WTC11 (cell line): ENCODE data around the gene MYF6. TPM values are rescaled to one million over a fixed set of nuclear protein-coding genes. Genes with fewer than 3 reads are reported as not detected.

Source experiments
- ATAC-seq: fragments of 200-7000 bp; cut with Tn5 transposase; 2 replicates; pipeline ENCODE4 v1.10.0; 2021; ENCODE audit warnings: mild to moderate bottlenecking, moderate library complexity
- CTCF ChIA-PET: fragments of 300-600 bp; sonication (Branson Sonifier 250); formaldehyde crosslinking; loops from one replicate; lab custom pipeline; 2021; ENCODE audit warnings: antibody characterized with exemption; lab: Charles Lee
- POLR2A ChIA-PET: fragments of 350-600 bp; sonication (Branson Sonifier 250); formaldehyde crosslinking; loops from one replicate; lab custom pipeline; 2021; ENCODE audit warnings: antibody characterized with exemption; lab: Charles Lee
- DNase-seq: peaks from one replicate; pipeline ENCODE4 v3.0.0; 2021; ENCODE audit warnings: low spot score
- H3K27ac Mint-ChIP-seq: 2 replicates; pipeline ENCODE4 v1.8.0; 2021; ENCODE audit warnings: mixed read lengths
- H3K27me3 Mint-ChIP-seq: 2 replicates; pipeline ENCODE4 v1.8.0; 2021; ENCODE audit warnings: low read depth, mild to moderate bottlenecking, moderate library complexity, mixed read lengths
- H3K36me3 Mint-ChIP-seq: 2 replicates; pipeline ENCODE4 v1.8.0; 2021; ENCODE audit warnings: mixed read lengths
- H3K4me1 Mint-ChIP-seq: 2 replicates; pipeline ENCODE4 v1.8.0; 2022; ENCODE audit warnings: mixed read lengths
- H3K4me3 Mint-ChIP-seq: 2 replicates; pipeline ENCODE4 v1.8.0; 2021; ENCODE audit warnings: mild to moderate bottlenecking, moderate library complexity, mixed read lengths
- H3K9me3 Mint-ChIP-seq: 2 replicates; pipeline ENCODE4 v1.8.0; 2021; ENCODE audit warnings: mixed read lengths
- CREB1 ChIP-seq: sonication (generic); formaldehyde crosslinking; IDR thresholded peaks from 2 replicates; pipeline ENCODE4 v1.8.0; 2023; ENCODE audit warnings: mild to moderate bottlenecking, missing genetic modification reagents
- EMX1 ChIP-seq: fragments of 250-450 bp; sonication (Bioruptor Pico); IDR thresholded peaks from 2 replicates; pipeline ENCODE4 v1.8.0; 2021; ENCODE audit warnings: mild to moderate bottlenecking
- FOXP1 ChIP-seq: sonication (generic); formaldehyde crosslinking; IDR thresholded peaks from 2 replicates; pipeline ENCODE4 v1.8.0; 2022; ENCODE audit warnings: missing genetic modification reagents, mild to moderate bottlenecking, moderate library complexity, borderline replicate concordance
- GABPB1 ChIP-seq: sonication (generic); formaldehyde crosslinking; IDR thresholded peaks from 2 replicates; pipeline ENCODE4 v1.8.1; 2023; ENCODE audit warnings: mild to moderate bottlenecking, missing genetic modification reagents
- GRHL2 ChIP-seq: fragments of 250-450 bp; sonication (Bioruptor Pico); IDR thresholded peaks from 2 replicates; pipeline ENCODE4 v1.8.0; 2022; ENCODE audit warnings: mild to moderate bottlenecking, moderate library complexity; ENCODE audit not compliant: insufficient replicate concordance, severe bottlenecking
- IRF2 ChIP-seq: sonication (generic); formaldehyde crosslinking; IDR thresholded peaks from 2 replicates; pipeline ENCODE4 v1.8.0; 2022; ENCODE audit warnings: low read depth, missing genetic modification reagents, borderline replicate concordance
- JUN ChIP-seq: sonication (generic); formaldehyde crosslinking; IDR thresholded peaks from 2 replicates; pipeline ENCODE4 v1.8.0; 2023; ENCODE audit warnings: mild to moderate bottlenecking, missing genetic modification reagents
- NFATC4 ChIP-seq: fragments of 250-450 bp; sonication (Bioruptor Pico); IDR thresholded peaks from 2 replicates; pipeline ENCODE4 v1.9.0; 2021; ENCODE audit warnings: mild to moderate bottlenecking
- NR1H2 ChIP-seq: sonication (generic); formaldehyde crosslinking; IDR thresholded peaks from 2 replicates; pipeline ENCODE4 v1.9.0; 2021; ENCODE audit warnings: mild to moderate bottlenecking, moderate library complexity, missing genetic modification reagents
- SP1 ChIP-seq: sonication (generic); formaldehyde crosslinking; conservative IDR thresholded peaks from 2 replicates; pipeline ENCODE4 v1.8.1; 2022; ENCODE audit warnings: missing genetic modification reagents
- ZNF232 ChIP-seq: sonication (generic); formaldehyde crosslinking; IDR thresholded peaks from 2 replicates; pipeline ENCODE4 v1.8.0; 2022; ENCODE audit warnings: mild to moderate bottlenecking, missing genetic modification reagents
- total RNA-seq: library from RNA; stranded (reverse); gene quantifications from 3 replicates; pipeline ENCODE4 v1.2.3, GENCODE V29; 2021
- TF ChIP-seq, protein P1 (sequence below): sonication (generic); formaldehyde crosslinking; IDR thresholded peaks from 2 replicates; pipeline ENCODE4 v1.8.1; 2022; ENCODE audit warnings: missing genetic modification reagents, borderline replicate concordance
- TF ChIP-seq, protein P2 (sequence below): sonication (generic); formaldehyde crosslinking; conservative IDR thresholded peaks from 2 replicates; pipeline ENCODE4 v1.8.1; 2022; ENCODE audit warnings: mild to moderate bottlenecking, missing genetic modification reagents
- TF ChIP-seq, protein P3 (sequence below): fragments of 250-450 bp; sonication (Bioruptor Pico); IDR thresholded peaks from 2 replicates; pipeline ENCODE4 v1.9.0; 2021; ENCODE audit warnings: mild to moderate bottlenecking
- TF ChIP-seq, protein P4 (sequence below): fragments of 250-450 bp; sonication (Bioruptor Pico); IDR thresholded peaks from 2 replicates; pipeline ENCODE4 v1.8.0; 2021; ENCODE audit warnings: mild to moderate bottlenecking
- TF ChIP-seq, protein P5 (sequence below): sonication (generic); formaldehyde crosslinking; IDR thresholded peaks from 2 replicates; pipeline ENCODE4 v1.8.1; 2022; ENCODE audit warnings: low read depth, mild to moderate bottlenecking, moderate library complexity, missing genetic modification reagents, borderline replicate concordance
- TF ChIP-seq, protein P6 (sequence below): sonication (generic); formaldehyde crosslinking; IDR thresholded peaks from 2 replicates; pipeline ENCODE4 v1.8.0; 2023; ENCODE audit warnings: missing genetic modification reagents
- TF ChIP-seq, protein P7 (sequence below): sonication (generic); formaldehyde crosslinking; IDR thresholded peaks from 2 replicates; pipeline ENCODE4 v1.8.1; 2022; ENCODE audit warnings: low read depth, missing genetic modification reagents, borderline replicate concordance
- TF ChIP-seq, protein P8 (sequence below): fragments of 250-450 bp; sonication (Bioruptor Pico); IDR thresholded peaks from 2 replicates; pipeline ENCODE4 v1.9.0; 2021; ENCODE audit warnings: mild to moderate bottlenecking
- TF ChIP-seq, protein P9 (sequence below): fragments of 250-450 bp; sonication (Bioruptor Pico); conservative IDR thresholded peaks from 2 replicates; pipeline ENCODE4 v1.9.0; 2021; ENCODE audit warnings: mild to moderate bottlenecking

The MYF6 gene
- total RNA-seq, 1 experiment from 2014 or later = 0.15 TPM

DNA sequence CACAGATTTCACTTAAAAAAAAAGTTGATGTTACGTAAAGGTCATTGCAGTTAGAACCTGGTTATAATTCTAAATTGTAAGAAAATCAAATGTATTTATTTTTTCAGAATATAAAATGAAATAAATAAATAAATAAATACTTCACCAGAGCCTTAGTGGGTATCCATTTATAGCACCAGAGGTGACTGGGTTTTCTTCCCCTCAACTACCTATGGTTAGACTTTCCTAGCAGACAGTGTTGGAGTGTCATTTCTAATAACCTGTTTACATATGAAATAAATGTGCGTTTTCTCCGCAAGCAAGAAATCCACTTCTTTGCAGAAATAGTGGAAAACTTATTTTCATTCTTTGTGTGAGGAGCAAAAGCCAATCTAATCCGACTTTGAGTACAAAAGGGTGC, 6.0 kb downstream of the MYF6 start:
- TF ChIP-seq, protein P1, sequence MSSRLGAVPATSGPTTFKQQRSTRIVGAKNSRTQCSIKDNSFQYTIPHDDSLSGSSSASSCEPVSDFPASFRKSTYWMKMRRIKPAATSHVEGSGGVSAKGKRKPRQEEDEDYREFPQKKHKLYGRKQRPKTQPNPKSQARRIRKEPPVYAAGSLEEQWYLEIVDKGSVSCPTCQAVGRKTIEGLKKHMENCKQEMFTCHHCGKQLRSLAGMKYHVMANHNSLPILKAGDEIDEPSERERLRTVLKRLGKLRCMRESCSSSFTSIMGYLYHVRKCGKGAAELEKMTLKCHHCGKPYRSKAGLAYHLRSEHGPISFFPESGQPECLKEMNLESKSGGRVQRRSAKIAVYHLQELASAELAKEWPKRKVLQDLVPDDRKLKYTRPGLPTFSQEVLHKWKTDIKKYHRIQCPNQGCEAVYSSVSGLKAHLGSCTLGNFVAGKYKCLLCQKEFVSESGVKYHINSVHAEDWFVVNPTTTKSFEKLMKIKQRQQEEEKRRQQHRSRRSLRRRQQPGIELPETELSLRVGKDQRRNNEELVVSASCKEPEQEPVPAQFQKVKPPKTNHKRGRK (CRISPR knock-in tag) = no peak
- TF ChIP-seq, protein P2, sequence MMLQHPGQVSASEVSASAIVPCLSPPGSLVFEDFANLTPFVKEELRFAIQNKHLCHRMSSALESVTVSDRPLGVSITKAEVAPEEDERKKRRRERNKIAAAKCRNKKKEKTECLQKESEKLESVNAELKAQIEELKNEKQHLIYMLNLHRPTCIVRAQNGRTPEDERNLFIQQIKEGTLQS (CRISPR knock-in tag) = no peak
- TF ChIP-seq FOXP1 (no peak), NFATC4 (no peak), JUN (no peak), SP1 (CRISPR knock-in tag) (no peak), GABPB1 (no peak), CREB1 (CRISPR knock-in tag) (no peak)
- TF ChIP-seq, protein P3, sequence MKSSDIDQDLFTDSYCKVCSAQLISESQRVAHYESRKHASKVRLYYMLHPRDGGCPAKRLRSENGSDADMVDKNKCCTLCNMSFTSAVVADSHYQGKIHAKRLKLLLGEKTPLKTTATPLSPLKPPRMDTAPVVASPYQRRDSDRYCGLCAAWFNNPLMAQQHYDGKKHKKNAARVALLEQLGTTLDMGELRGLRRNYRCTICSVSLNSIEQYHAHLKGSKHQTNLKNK = no peak
- TF ChIP-seq, protein P4, sequence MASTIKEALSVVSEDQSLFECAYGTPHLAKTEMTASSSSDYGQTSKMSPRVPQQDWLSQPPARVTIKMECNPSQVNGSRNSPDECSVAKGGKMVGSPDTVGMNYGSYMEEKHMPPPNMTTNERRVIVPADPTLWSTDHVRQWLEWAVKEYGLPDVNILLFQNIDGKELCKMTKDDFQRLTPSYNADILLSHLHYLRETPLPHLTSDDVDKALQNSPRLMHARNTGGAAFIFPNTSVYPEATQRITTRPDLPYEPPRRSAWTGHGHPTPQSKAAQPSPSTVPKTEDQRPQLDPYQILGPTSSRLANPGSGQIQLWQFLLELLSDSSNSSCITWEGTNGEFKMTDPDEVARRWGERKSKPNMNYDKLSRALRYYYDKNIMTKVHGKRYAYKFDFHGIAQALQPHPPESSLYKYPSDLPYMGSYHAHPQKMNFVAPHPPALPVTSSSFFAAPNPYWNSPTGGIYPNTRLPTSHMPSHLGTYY (CRISPR knock-in tag) = no peak
- TF ChIP-seq, protein P5, sequence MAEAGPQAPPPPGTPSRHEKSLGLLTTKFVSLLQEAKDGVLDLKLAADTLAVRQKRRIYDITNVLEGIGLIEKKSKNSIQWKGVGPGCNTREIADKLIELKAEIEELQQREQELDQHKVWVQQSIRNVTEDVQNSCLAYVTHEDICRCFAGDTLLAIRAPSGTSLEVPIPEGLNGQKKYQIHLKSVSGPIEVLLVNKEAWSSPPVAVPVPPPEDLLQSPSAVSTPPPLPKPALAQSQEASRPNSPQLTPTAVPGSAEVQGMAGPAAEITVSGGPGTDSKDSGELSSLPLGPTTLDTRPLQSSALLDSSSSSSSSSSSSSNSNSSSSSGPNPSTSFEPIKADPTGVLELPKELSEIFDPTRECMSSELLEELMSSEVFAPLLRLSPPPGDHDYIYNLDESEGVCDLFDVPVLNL (CRISPR knock-in tag) = no peak
- TF ChIP-seq, all 79 proteins: peak for 0
- ATAC-seq = no peak
- peak overlapping the region; percentile 75 for H3K4me3 Mint-ChIP-seq

DNA sequence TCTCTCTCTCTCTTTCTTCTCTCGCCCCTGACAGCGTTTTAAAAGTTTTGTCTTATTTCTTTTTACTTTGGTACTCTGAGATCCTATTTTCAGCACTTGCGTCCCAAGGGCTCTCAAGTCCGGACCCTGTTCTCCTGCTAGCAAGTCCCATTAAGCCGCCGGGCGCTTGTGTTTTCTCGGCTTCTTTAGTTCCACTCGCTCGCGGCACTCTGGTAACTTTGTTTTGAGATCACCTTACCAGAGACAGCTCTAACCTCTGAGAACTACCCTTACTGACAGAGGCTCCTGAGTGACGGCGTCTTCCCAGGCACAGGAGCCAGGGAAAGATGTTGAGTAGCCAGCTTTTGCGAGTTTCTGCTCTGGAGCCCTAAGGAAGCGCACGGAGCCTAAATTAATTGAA, 6.6 kb downstream of the MYF6 start:
- Mint-ChIP-seq H3K9me3 (no peaks in the 10 kb centered on the region), H3K36me3 (no peaks in the 10 kb centered on the region), H3K27ac (no peak overlapping the region; the same call in 1 of the 2 replicates), H3K4me1 (peaks cover 67% of the 10 kb centered on the region), H3K27me3 (peaks cover 93% of the 10 kb centered on the region), H3K4me3 (peak overlapping the region; percentile 75)
- ChIA-PET POLR2A (no interaction called here), CTCF (interaction anchor here (0.9 to 1.8 kb wide), 4 partner anchors 27 to 125 kb away, joined by 3 to 10 read pairs (median 3); no protein-coding TSS in a partner anchor)
- DNase-seq (peak; percentile 55), ATAC-seq (peak; percentile 72)
- TF ChIP-seq ZNF232 (CRISPR knock-in tag) (no peak), IRF2 (no peak), GRHL2 (CRISPR knock-in tag) (no peak), EMX1 (CRISPR knock-in tag) (no peak), CREB1 (CRISPR knock-in tag) (no peak), NR1H2 (CRISPR knock-in tag) (no peak)
- TF ChIP-seq, protein P6, sequence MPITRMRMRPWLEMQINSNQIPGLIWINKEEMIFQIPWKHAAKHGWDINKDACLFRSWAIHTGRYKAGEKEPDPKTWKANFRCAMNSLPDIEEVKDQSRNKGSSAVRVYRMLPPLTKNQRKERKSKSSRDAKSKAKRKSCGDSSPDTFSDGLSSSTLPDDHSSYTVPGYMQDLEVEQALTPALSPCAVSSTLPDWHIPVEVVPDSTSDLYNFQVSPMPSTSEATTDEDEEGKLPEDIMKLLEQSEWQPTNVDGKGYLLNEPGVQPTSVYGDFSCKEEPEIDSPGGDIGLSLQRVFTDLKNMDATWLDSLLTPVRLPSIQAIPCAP (CRISPR knock-in tag) = no peak
- TF ChIP-seq, protein P7, sequence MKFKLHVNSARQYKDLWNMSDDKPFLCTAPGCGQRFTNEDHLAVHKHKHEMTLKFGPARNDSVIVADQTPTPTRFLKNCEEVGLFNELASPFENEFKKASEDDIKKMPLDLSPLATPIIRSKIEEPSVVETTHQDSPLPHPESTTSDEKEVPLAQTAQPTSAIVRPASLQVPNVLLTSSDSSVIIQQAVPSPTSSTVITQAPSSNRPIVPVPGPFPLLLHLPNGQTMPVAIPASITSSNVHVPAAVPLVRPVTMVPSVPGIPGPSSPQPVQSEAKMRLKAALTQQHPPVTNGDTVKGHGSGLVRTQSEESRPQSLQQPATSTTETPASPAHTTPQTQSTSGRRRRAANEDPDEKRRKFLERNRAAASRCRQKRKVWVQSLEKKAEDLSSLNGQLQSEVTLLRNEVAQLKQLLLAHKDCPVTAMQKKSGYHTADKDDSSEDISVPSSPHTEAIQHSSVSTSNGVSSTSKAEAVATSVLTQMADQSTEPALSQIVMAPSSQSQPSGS (CRISPR knock-in tag) = no peak
- TF ChIP-seq, protein P8, sequence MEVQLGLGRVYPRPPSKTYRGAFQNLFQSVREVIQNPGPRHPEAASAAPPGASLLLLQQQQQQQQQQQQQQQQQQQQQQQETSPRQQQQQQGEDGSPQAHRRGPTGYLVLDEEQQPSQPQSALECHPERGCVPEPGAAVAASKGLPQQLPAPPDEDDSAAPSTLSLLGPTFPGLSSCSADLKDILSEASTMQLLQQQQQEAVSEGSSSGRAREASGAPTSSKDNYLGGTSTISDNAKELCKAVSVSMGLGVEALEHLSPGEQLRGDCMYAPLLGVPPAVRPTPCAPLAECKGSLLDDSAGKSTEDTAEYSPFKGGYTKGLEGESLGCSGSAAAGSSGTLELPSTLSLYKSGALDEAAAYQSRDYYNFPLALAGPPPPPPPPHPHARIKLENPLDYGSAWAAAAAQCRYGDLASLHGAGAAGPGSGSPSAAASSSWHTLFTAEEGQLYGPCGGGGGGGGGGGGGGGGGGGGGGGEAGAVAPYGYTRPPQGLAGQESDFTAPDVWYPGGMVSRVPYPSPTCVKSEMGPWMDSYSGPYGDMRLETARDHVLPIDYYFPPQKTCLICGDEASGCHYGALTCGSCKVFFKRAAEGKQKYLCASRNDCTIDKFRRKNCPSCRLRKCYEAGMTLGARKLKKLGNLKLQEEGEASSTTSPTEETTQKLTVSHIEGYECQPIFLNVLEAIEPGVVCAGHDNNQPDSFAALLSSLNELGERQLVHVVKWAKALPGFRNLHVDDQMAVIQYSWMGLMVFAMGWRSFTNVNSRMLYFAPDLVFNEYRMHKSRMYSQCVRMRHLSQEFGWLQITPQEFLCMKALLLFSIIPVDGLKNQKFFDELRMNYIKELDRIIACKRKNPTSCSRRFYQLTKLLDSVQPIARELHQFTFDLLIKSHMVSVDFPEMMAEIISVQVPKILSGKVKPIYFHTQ (CRISPR knock-in tag) = no peak
- TF ChIP-seq, protein P9, sequence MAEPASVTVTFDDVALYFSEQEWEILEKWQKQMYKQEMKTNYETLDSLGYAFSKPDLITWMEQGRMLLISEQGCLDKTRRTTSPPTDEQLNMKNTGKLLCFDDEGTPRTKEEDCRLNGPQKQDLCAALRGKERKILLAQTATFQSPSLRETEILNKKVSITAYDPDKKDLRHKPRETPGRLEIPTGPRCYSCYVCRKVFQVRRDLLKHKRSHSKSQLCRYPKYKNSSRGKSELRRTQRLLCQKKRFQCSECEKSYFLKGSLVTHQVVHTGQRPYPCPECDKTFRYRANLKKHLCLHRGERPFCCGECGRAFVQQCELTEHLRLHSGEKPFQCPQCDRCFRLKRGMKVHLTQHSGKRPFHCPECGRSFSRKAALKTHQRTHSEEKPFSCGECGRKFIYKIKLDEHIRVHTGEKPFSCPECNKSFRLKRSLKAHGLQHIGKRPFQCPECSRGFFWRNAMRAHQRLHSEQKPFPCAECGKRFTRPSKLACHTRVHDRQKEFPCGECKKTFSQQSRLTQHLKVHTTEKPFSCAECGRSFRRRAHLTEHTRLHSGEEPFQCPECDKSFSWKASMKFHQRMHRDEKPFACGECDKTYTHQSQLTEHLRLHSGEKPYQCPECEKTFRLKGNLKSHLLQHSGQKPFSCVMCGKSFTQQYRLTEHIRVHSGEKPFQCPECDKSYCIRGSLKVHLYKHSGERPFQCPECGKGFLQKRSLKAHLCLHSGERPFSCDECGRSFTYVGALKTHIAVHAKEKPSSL (CRISPR knock-in tag) = no peak

More for the DNA sequence above, 6.0 kb downstream of the MYF6 start:
- no peak for DNase-seq
- ChIA-PET CTCF (interaction anchor here (1.3 kb wide), 1 partner anchor 106 kb away, joined by 3 read pairs; no protein-coding TSS in a partner anchor), POLR2A (no interaction called here)
- Mint-ChIP-seq H3K36me3 (no peaks in the 10 kb centered on the region), H3K27me3 (peaks cover 95% of the 10 kb centered on the region), H3K9me3 (no peaks in the 10 kb centered on the region), H3K4me1 (peaks cover 73% of the 10 kb centered on the region), H3K27ac (no peak overlapping the region)
